Measurements from ENCODE around the gene SSB. TPM values are rescaled to one million over a fixed set of nuclear protein-coding genes. Genes with fewer than 3 reads are reported as not detected.
A peak's percentile ranks its signal among the peaks of the same experiment; 100 is the strongest.

The SSB gene
- total RNA-seq, 8 experiments from 2014 or later, result 107 to 174 (median 157) TPM

DNA sequence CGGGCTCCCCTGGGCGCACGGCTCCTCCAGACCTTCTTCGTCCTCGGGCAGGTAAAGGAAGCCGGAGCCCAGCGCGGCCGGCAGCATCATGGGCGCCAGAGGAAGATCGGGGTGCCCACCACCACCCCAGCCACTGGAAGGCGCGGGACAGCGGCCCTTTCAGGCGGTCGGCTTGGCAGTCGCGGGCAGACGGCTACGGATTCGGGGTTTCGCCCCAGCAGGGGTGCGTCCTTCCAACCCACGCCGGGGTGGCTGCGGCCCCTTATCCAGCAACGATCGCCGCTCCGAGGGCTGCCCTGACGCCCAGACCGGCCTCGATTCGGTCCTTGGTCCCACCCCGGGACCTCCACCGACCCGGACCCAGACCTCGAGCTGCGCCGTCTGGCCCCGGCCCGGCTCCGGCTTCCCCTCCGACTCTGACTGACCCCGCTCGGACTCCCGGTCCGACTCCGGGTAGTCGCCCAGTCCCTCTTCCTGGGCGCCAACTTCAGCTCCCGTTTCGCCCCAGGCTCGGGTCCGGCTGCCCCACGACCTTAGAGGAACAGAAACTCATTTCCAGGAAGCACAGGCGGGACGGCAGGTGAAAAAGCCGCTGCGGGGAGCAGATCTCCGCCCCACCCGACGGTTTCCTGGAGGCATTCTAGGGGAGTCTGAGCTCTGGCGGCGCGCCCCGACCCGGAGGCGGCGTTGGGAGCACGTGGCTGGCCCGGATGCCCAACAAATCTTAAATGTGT, 30.2 kb upstream of the SSB start:
- peak in 3 of 8 experiments; percentile 27 to 63 (median 51) for ATAC-seq (replicated peaks in 6 of 8)

GRCh38 chr2:169771021-169771420, 27.6 kb upstream of the SSB start:
- WGBS, 10 experiments, result 20 to 100% (median 80%) methylated on average over 1 to 5 of the region's 5 CpGs
- Histone ChIP-seq H3K4me3 (no peak overlapping the region), H3K27ac (no peak overlapping the region), H3K4me1 (replicated peaks in 1 of 2) (peaks cover 0 to 3% of the 10 kb centered on the region in 2 donors)
- no peak for ATAC-seq (replicated peaks in 6 of 8)
- in situ Hi-C loops (cut with MboI; ENCODE audit: low pct_unique_long_range_greater_than_20kb in 2 of 9, low sequenced_read_pairs in 9 of 9, unreplicated experiment in 9 of 9), result no loop called here

More for the DNA sequence above, 30.2 kb upstream of the SSB start:
- WGBS, 10 experiments, result 0 to 100% (median 96%) methylated on average over 1 to 9 of the region's 72 CpGs; no CpG with 5 or more reads in 3 of the 10 experiments
- Histone ChIP-seq H3K4me1 (replicated peaks in 1 of 2) (no peaks in the 10 kb centered on the region), H3K4me3 (no peak overlapping the region), H3K27ac (no peak overlapping the region)
- in situ Hi-C loops (cut with MboI; ENCODE audit: low pct_unique_long_range_greater_than_20kb in 2 of 9, low sequenced_read_pairs in 9 of 9, unreplicated experiment in 9 of 9), result no loop called here

GRCh38 chr2:169771612-169772011, 27.1 kb upstream of the SSB start:
- H3K4me1 ChIP-seq (replicated peaks in 1 of 2), result peaks cover 0 to 4% of the 10 kb centered on the region in 2 donors
- H3K4me3 ChIP-seq, result no peak overlapping the region
- ATAC-seq (replicated peaks in 6 of 8), result no peak
- in situ Hi-C loops (cut with MboI; ENCODE audit: low pct_unique_long_range_greater_than_20kb in 2 of 9, low sequenced_read_pairs in 9 of 9, unreplicated experiment in 9 of 9), result no loop called here
- H3K27ac ChIP-seq, result no peak overlapping the region
- 80 to 100% (median 96%) methylated on average over 1 to 2 of the region's 2 CpGs; no CpG with 5 or more reads in 2 of the 10 experiments for WGBS, 10 experiments

GRCh38 chr2:169772651-169773050, 26.0 kb upstream of the SSB start:
- no peak overlapping the region for H3K27ac ChIP-seq
- no peak for ATAC-seq (replicated peaks in 6 of 8)
- 38 to 100% (median 91%) methylated on average over 1 to 2 of the region's 2 CpGs; no CpG with 5 or more reads in 4 of the 10 experiments for WGBS, 10 experiments

GRCh38 chr2:169775354-169775753, 23.3 kb upstream of the SSB start:
- Histone ChIP-seq H3K4me3 (no peak overlapping the region), H3K4me1 (replicated peaks in 1 of 2) (peaks cover 0 to 4% of the 10 kb centered on the region in 2 donors), H3K27ac (no peak overlapping the region)
- no peak for ATAC-seq (replicated peaks in 6 of 8)
- in situ Hi-C loops (cut with MboI; ENCODE audit: low pct_unique_long_range_greater_than_20kb in 2 of 9, low sequenced_read_pairs in 9 of 9, unreplicated experiment in 9 of 9), result no loop called here
- 61 to 100% (median 93%) methylated on average over 1 to 3 of the region's 3 CpGs; no CpG with 5 or more reads in 3 of the 10 experiments for WGBS, 10 experiments

More at GRCh38 chr2:169772651-169773050, 26.0 kb upstream of the SSB start:
- H3K4me3 ChIP-seq, result no peak overlapping the region
- peaks cover 0 to 4% of the 10 kb centered on the region in 2 donors for H3K4me1 ChIP-seq (replicated peaks in 1 of 2)
- in situ Hi-C loops (cut with MboI; ENCODE audit: low pct_unique_long_range_greater_than_20kb in 2 of 9, low sequenced_read_pairs in 9 of 9, unreplicated experiment in 9 of 9), result no loop called here

DNA sequence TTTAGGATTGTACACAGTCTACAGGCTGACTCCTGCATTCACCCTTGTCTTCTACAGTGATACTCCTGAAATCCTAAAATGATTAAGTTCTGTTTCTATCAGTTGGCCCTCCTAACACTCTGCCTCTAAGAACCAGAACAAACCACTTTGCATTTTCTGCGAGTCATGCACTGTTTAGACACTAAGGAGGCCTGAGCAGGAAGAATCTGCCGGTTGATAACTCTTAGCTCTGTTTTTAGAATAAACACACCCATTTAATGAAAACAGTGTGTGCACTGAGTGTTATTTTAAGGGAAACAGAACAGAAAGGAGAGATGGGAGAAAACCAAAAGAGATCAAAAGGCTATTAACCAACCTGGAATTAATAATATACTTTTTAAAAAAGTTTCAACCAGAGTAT, 22.9 kb upstream of the SSB start:
- H3K4me3 ChIP-seq, result no peak overlapping the region
- peaks cover 0 to 4% of the 10 kb centered on the region in 2 donors for H3K4me1 ChIP-seq (replicated peaks in 1 of 2)
- in situ Hi-C loops (cut with MboI; ENCODE audit: low pct_unique_long_range_greater_than_20kb in 2 of 9, low sequenced_read_pairs in 9 of 9, unreplicated experiment in 9 of 9), result no loop called here
- H3K27ac ChIP-seq, result no peak overlapping the region
- ATAC-seq (replicated peaks in 6 of 8), result peak in 7 of 8 experiments; percentile 40 to 98 (median 55)
- WGBS, 10 experiments, result 0 to 83% (median 65%) methylated on average over 1 to 2 of the region's 2 CpGs; no CpG with 5 or more reads in 2 of the 10 experiments

DNA sequence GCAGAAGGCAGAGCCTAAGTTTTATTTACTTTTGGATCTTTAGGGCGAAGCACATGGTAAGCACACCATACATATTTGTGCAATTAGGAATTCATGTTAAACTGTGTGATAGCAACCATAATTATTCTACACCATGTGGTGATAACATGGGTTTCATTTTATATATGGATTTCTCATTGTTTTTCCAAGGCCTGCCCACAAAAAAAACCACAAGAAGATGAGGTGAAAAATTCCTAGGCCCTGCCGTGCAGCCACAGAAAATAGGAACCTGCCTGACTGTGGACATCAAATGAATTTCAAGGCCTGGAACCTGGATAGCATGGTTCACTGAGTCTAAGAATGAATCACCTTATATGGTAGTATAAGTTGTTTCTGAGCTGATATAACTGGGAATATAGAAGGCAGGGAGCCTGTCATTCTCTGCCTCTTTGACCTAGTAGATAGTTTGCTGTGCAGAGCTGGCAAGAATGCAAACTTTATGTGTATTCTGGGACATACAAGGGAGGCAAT, 22.4 kb upstream of the SSB start:
- in situ Hi-C loops (cut with MboI; ENCODE audit: low pct_unique_long_range_greater_than_20kb in 2 of 9, low sequenced_read_pairs in 9 of 9, unreplicated experiment in 9 of 9), result no loop called here
- peak in 3 of 8 experiments; percentile 31 to 64 (median 50) for ATAC-seq (replicated peaks in 6 of 8)
- H3K4me3 ChIP-seq, result no peak overlapping the region
- H3K4me1 ChIP-seq (replicated peaks in 1 of 2), result peaks cover 0 to 4% of the 10 kb centered on the region in 2 donors
- WGBS, 10 experiments, result 7 to 83% (median 57%) methylated on average over 1 to 2 of the region's 2 CpGs; no CpG with 5 or more reads in 1 of the 10 experiments
- H3K27ac ChIP-seq, result no peak overlapping the region

DNA sequence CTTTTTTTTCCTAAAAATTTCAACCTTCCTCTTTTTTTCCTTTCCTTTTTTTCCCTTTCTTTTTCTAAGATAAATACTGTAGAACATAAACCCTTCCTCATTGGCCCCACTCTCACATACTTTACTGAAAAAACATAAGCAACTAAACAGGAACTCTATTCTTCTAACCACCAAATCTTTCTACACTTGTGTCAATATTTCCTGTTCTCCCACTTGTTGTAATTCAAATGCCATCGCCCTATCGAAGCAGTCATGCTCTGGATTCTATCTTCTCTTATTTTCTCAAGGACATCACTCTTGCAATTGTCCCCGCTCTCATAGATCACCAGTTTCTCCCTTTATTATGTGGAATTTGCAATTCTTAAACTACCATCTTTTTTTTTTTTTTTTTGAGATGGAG, 20.2 kb upstream of the SSB start:
- Histone ChIP-seq H3K4me3 (no peak overlapping the region), H3K4me1 (replicated peaks in 1 of 2) (peaks cover 0 to 4% of the 10 kb centered on the region in 2 donors), H3K27ac (no peak overlapping the region)
- no peak for ATAC-seq (replicated peaks in 6 of 8)
- in situ Hi-C loops (cut with MboI; ENCODE audit: low pct_unique_long_range_greater_than_20kb in 2 of 9, low sequenced_read_pairs in 9 of 9, unreplicated experiment in 9 of 9), result no loop called here
- 89 to 100% (median 96%) methylated on average over 3 of the region's 3 CpGs; no CpG with 5 or more reads in 2 of the 10 experiments for WGBS, 10 experiments

DNA sequence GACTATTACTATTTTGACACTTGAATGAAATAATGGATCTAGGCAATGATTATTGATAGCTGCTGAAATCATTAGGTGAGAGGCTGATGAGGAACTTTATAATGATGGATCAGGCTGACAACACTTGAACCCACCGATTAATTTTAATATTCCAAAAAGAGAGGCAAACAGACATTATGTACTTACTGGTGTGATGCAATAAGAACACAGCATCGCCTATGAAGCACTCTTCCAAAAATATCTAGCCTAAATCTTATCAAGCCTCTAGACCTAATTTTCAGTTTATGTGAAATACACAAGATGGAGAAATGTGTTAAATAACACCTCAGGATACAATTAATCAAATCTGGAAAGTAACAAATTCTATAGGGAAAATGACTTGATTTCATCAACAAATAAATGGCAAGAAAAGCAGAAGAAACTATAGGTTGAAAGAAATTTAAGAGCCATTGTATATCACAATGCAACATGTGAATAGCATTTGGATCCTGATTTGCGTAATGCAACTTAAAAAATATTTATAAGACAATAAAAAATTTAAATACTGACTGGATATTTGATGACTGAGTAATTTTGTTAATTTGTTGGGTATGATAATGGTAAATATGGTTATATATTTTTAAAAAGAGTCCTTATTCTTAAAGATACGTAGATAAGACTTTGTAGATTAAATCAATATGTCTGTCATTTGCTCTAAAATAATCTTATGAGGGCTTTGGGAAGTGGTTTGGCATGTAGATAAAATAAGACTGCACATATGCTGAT, 17.2 kb upstream of the SSB start:
- no peak for ATAC-seq (replicated peaks in 6 of 8)
- 47 to 100% (median 84%) methylated on average over 2 to 4 of the region's 4 CpGs for WGBS, 10 experiments
- no peak overlapping the region for H3K4me3 ChIP-seq
- no peak overlapping the region for H3K27ac ChIP-seq
- in situ Hi-C loops (cut with MboI; ENCODE audit: low pct_unique_long_range_greater_than_20kb in 2 of 9, low sequenced_read_pairs in 9 of 9, unreplicated experiment in 9 of 9), result no loop called here
- no peaks in the 10 kb centered on the region for H3K4me1 ChIP-seq (replicated peaks in 1 of 2)

GRCh38 chr2:169782513-169782912, 16.2 kb upstream of the SSB start:
- WGBS, 10 experiments, result 90 to 100% (median 100%) methylated on average over 1 of the region's 1 CpG; no CpG with 5 or more reads in 5 of the 10 experiments
- in situ Hi-C loops (cut with MboI; ENCODE audit: low pct_unique_long_range_greater_than_20kb in 2 of 9, low sequenced_read_pairs in 9 of 9, unreplicated experiment in 9 of 9), result no loop called here
- Histone ChIP-seq H3K27ac (no peak overlapping the region), H3K4me3 (no peak overlapping the region), H3K4me1 (replicated peaks in 1 of 2) (no peaks in the 10 kb centered on the region)
- no peak for ATAC-seq (replicated peaks in 6 of 8)

DNA sequence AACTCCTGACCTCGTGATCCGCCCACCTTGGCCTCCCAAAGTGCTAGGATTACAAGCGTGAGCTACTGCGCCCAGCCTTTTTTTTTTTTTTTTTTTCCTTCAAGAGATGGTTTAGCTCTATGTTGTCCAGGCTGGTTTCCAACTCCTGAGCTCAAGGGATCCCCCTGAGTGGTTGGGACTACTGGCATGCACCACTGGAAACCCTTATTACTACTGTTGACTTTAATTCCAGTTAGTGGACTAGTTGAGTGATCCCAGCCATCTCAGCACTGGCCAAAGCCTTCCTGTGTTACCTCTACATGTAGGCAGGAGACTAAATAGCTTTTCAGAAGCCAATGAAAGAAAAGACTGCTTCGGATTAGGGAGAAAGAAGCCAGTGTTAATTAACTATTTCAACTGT, 8.1 kb upstream of the SSB start:
- 17 to 100% (median 84%) methylated on average over 1 to 5 of the region's 5 CpGs; no CpG with 5 or more reads in 4 of the 10 experiments for WGBS, 10 experiments
- Histone ChIP-seq H3K4me1 (replicated peaks in 1 of 2) (no peaks in the 10 kb centered on the region), H3K27ac (no peak overlapping the region), H3K4me3 (no peak overlapping the region)
- in situ Hi-C loops (cut with MboI; ENCODE audit: low pct_unique_long_range_greater_than_20kb in 2 of 9, low sequenced_read_pairs in 9 of 9, unreplicated experiment in 9 of 9), result no loop called here
- no peak for ATAC-seq (replicated peaks in 6 of 8)

DNA sequence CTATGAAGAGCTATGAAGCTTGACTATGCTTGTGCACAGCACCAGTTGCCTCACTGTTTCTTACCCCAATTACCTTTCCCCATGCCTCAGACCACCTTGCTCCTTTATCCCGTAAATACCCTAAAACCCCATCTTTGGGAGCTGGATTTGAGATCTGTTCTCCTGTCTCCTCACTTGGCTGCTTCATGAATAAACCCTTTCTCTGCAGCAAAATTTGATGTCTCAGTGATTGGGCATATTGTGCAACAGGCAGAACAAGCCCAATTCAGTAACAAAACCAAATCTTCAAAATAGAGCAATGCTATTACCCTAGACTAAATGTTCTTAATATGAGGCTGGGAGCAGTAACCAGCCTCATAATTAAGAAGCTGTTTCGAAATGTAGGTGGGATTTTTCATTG, 3.5 kb upstream of the SSB start:
- H3K4me3 ChIP-seq, result no peak overlapping the region
- no peak overlapping the region for H3K27ac ChIP-seq
- in situ Hi-C loops (cut with MboI; ENCODE audit: low pct_unique_long_range_greater_than_20kb in 2 of 9, low sequenced_read_pairs in 9 of 9, unreplicated experiment in 9 of 9), result no loop called here
- H3K4me1 ChIP-seq (replicated peaks in 1 of 2), result peaks cover 7 to 11% of the 10 kb centered on the region in 2 donors
- 33 to 100% (median 83%) methylated on average over 1 to 2 of the region's 2 CpGs; no CpG with 5 or more reads in 2 of the 10 experiments for WGBS, 10 experiments
- ATAC-seq (replicated peaks in 6 of 8), result no peak

GRCh38 chr2:169796441-169796840, 2.2 kb upstream of the SSB start:
- Histone ChIP-seq H3K27ac (no peak overlapping the region), H3K4me1 (replicated peaks in 1 of 2) (peaks cover 11 to 17% of the 10 kb centered on the region in 2 donors), H3K4me3 (no peak overlapping the region)
- ATAC-seq (replicated peaks in 6 of 8), result peak in 2 of 8 experiments; percentile 20 to 28
- in situ Hi-C loops (cut with MboI; ENCODE audit: low pct_unique_long_range_greater_than_20kb in 2 of 9, low sequenced_read_pairs in 9 of 9, unreplicated experiment in 9 of 9), result no loop called here
- WGBS, 10 experiments, result 0 to 100% (median 85%) methylated on average over 1 to 6 of the region's 6 CpGs; no CpG with 5 or more reads in 2 of the 10 experiments
